H1 (cell line): ENCODE measurements around the gene CTNNA3.

Experiments
- ATF3 ChIP-seq: IDR thresholded peaks from 2 replicates; pipeline ENCODE4 v1.6.1; 2011; ENCODE audit warnings: low read depth, mild to moderate bottlenecking, low read length; ENCODE audit not compliant: insufficient read depth
- CEBPB ChIP-seq: IDR thresholded peaks from 2 replicates; pipeline ENCODE4 v1.6.1; 2012; ENCODE audit warnings: low read depth, low read length
- CTCF ChIP-seq, 3 experiments: IDR thresholded peaks; 1 replicate in 2 of 3; 2 replicates in 1 of 3; pipeline versions ENCODE4 v1.5.1 to v1.6.1; 2011; ENCODE audit warnings: low read length in 3 of 3, mild to moderate bottlenecking in 3 of 3, inconsistent platforms in 2 of 3, low read depth in 1 of 3, moderate library complexity in 1 of 3; ENCODE audit not compliant: insufficient read depth in 1 of 3; ENCODE audit errors: control extremely low read depth in 1 of 3
- EP300 ChIP-seq, 2 experiments: IDR thresholded peaks; 1 replicate in 1 of 2; 2 replicates in 1 of 2; pipeline ENCODE4 v1.6.1; 2011 to 2012; ENCODE audit warnings: low read depth in 2 of 2, low read length in 2 of 2, mild to moderate bottlenecking in 2 of 2, borderline replicate concordance in 1 of 2, inconsistent platforms in 1 of 2, moderate library complexity in 1 of 2
- EZH2 ChIP-seq: fragments of 200-600 bp; sonication (generic); IDR thresholded peaks from 2 replicates; pipeline ENCODE4 v1.7.1; 2012; ENCODE audit warnings: low read depth, mild to moderate bottlenecking, moderate library complexity, low read length, inconsistent platforms; ENCODE audit not compliant: severe bottlenecking
- JUN ChIP-seq: IDR thresholded peaks from 2 replicates; pipeline ENCODE4 v1.6.1; 2011; ENCODE audit warnings: low read depth, mild to moderate bottlenecking, improper control_type of control experiment, low read length
- MAFK ChIP-seq: IDR thresholded peaks from 2 replicates; pipeline ENCODE4 v1.6.1; 2012; ENCODE audit warnings: low read depth, mild to moderate bottlenecking, improper control_type of control experiment, low read length
- POLR2A ChIP-seq, 2 experiments: IDR thresholded peaks; 1 replicate in 1 of 2; 2 replicates in 1 of 2; pipeline ENCODE4 v1.6.1; 2011; ENCODE audit warnings: low read depth in 2 of 2, low read length in 2 of 2, mild to moderate bottlenecking in 2 of 2; ENCODE audit errors: control extremely low read depth in 1 of 2
- POLR2AphosphoS5 ChIP-seq: IDR thresholded peaks from 2 replicates; pipeline ENCODE4 v1.6.1; 2011; ENCODE audit warnings: low read depth, low read length
- SUZ12 ChIP-seq: fragments of 200-600 bp; sonication (generic); IDR thresholded peaks from 2 replicates; pipeline ENCODE4 v1.6.1; 2012; ENCODE audit warnings: mild to moderate bottlenecking, inconsistent platforms, low read length, moderate library complexity, mixed read lengths
- TAF1 ChIP-seq: IDR thresholded peaks from 2 replicates; pipeline ENCODE4 v1.6.1; 2011; ENCODE audit warnings: mild to moderate bottlenecking, low read depth, low read length

GRCh38 chr10:66813122-66813521 lies 882.9 kb downstream of the CTNNA3 start:
- TF ChIP-seq POLR2A (IDR thresholded peaks at IDR 0.05; ENCODE audit: control extremely low read depth in 1 of 2, low read depth in 2 of 2, low read length in 2 of 2) (no peak), CTCF (IDR thresholded peaks at IDR 0.05; ENCODE audit: control extremely low read depth in 1 of 3, insufficient read depth in 1 of 3, low read depth in 1 of 3, low read length in 3 of 3) (no peak), CEBPB (no peak), TAF1 (no peak), EP300 (IDR thresholded peaks at IDR 0.05; ENCODE audit: borderline replicate concordance in 1 of 2, low read depth in 2 of 2, low read length in 2 of 2) (no peak), JUN (no peak), POLR2AphosphoS5 (no peak), EZH2 (no peak), SUZ12 (no peak), MAFK (no peak), ATF3 (no peak)
